ENCODE data around the gene EPHB3. TPM values are rescaled to one million over a fixed set of nuclear protein-coding genes. Genes with fewer than 3 reads are reported as not detected.

Gene EPHB3
- total and polyA plus RNA-seq, 11 donors: 1.00 to 4.6 (median 1.8) TPM

GRCh38 chr3:184545769-184546168 lies 15.8 kb upstream of the EPHB3 start:
- 69 to 81% (median 79%) methylated on average over 3 of the region's 3 CpGs for WGBS, 4 donors
- Histone ChIP-seq H3K27me3 (peaks cover 0 to 22% (median 11%) of the 10 kb centered on the region in 9 donors), H3K36me3 (no peaks in the 10 kb centered on the region), H3K9me3 (no peaks in the 10 kb centered on the region), H3K4me1 (peaks cover 0 to 22% (median 4%) of the 10 kb centered on the region in 12 donors), H3K4me3 (no peak overlapping the region), H3K27ac (no peak overlapping the region)
- TF ChIP-seq POLR2A (IDR thresholded peaks at IDR 0.05): no peak
- TF ChIP-seq CTCF (IDR thresholded peaks at IDR 0.05): no peak
- DNase-seq (no peak), ATAC-seq (no peak)
- intact Hi-C loops (cut with DNase I): loop anchor here in 6 of 10 donors (2.0 to 10.0 kb wide), 4 partner anchors 127 to 651 kb away; partner anchors contain the start of gene PSMD2 (in 1 of the 6)

GRCh38 chr3:184546252-184546651 lies 15.3 kb upstream of the EPHB3 start:
- ATAC-seq: peak in 3 of 4 donors; percentile 49 to 65 (median 62)
- Histone ChIP-seq H3K27me3 (peaks cover 0 to 21% (median 10%) of the 10 kb centered on the region in 9 donors), H3K4me1 (peaks cover 0 to 22% (median 4%) of the 10 kb centered on the region in 12 donors), H3K36me3 (no peaks in the 10 kb centered on the region), H3K4me3 (no peak overlapping the region), H3K9me3 (no peaks in the 10 kb centered on the region), H3K27ac (no peak overlapping the region)
- intact Hi-C loops (cut with DNase I): loop anchor here in 3 of 10 donors (10.0 kb wide), 2 partner anchors 251 to 651 kb away; partner anchors contain the start of gene PSMD2 (in 1 of the 3)
- DNase-seq: peak in 1 of 5 donors; percentile 55
- TF ChIP-seq CTCF (IDR thresholded peaks at IDR 0.05) (no peak), POLR2A (IDR thresholded peaks at IDR 0.05) (no peak)
- 50 to 64% (median 59%) methylated on average over 7 of the region's 7 CpGs for WGBS, 4 donors

- DNase-seq (no peak), ATAC-seq (peak in 3 of 4 donors; percentile 24 to 41 (median 35))
- peaks cover 0 to 16% (median 0%) of the 10 kb centered on the region in 9 donors for H3K27me3 ChIP-seq
- H3K36me3 ChIP-seq: no peaks in the 10 kb centered on the region
- TF ChIP-seq CTCF (IDR thresholded peaks at IDR 0.05) (no peak), POLR2A (IDR thresholded peaks at IDR 0.05) (no peak)
- WGBS, 4 donors: 69 to 83% (median 78%) methylated on average over 10 to 15 of the region's 15 CpGs
- intact Hi-C loops (cut with DNase I): loop anchor here in 3 of 10 donors (10.0 kb wide), 2 partner anchors 255 to 655 kb away; partner anchors contain the start of gene PSMD2 (in 1 of the 3)
- H3K9me3 ChIP-seq: no peaks in the 10 kb centered on the region
- H3K4me1 ChIP-seq: peaks cover 0 to 17% (median 0%) of the 10 kb centered on the region in 12 donors
- no peak overlapping the region for H3K4me3 ChIP-seq
- no peak overlapping the region for H3K27ac ChIP-seq
Observed at GRCh38 chr3:184549796-184550577, 11.6 kb upstream of the EPHB3 start.

- no peak overlapping the region for H3K4me3 ChIP-seq
- TF ChIP-seq CTCF (IDR thresholded peaks at IDR 0.05): no peak
- TF ChIP-seq POLR2A (IDR thresholded peaks at IDR 0.05): no peak
- H3K36me3 ChIP-seq: no peaks in the 10 kb centered on the region
- intact Hi-C loops (cut with DNase I): no loop called here
- H3K27me3 ChIP-seq: peaks cover 0 to 27% (median 0%) of the 10 kb centered on the region in 9 donors
- H3K27ac ChIP-seq: no peak overlapping the region
- peaks cover 0 to 15% (median under 1%) of the 10 kb centered on the region in 12 donors for H3K4me1 ChIP-seq
- 87 to 100% (median 92%) methylated on average over 4 to 8 of the region's 8 CpGs for WGBS, 4 donors
- DNase-seq: no peak
- no peaks in the 10 kb centered on the region for H3K9me3 ChIP-seq
- ATAC-seq: no peak
Observed at GRCh38 chr3:184551103-184551502, 10.5 kb upstream of the EPHB3 start.

Measured in heart left ventricle (tissue), 16 donors.